Smooth muscle cell (in vitro differentiated cells): Measurements from ENCODE around the gene SETBP1. TPM values are rescaled to one million over a fixed set of nuclear protein-coding genes. Genes with fewer than 3 reads are reported as not detected.

Source experiments
- DNase-seq: peaks from one replicate; lab custom pipeline; 2025; ENCODE audit not compliant: unreplicated experiment; lab: John Stamatoyannopoulos, UW
- H2AFZ ChIP-seq: fragments of 200-600 bp; sonication (generic); 2 replicates; pipeline ENCODE4 v1.6.0; 2016; ENCODE audit warnings: antibody characterized with exemption, low read depth, mild to moderate bottlenecking
- H3F3A ChIP-seq: fragments of 200-600 bp; sonication (generic); 2 replicates; pipeline ENCODE4 v1.6.0; 2017; ENCODE audit warnings: antibody characterized with exemption, low read depth
- H3K27ac ChIP-seq: fragments of 200-600 bp; sonication (generic); 2 replicates; pipeline ENCODE4 v1.5.1; 2016; ENCODE audit warnings: low read depth, mild to moderate bottlenecking
- H3K27me3 ChIP-seq: fragments of 200-600 bp; sonication (generic); 2 replicates; pipeline ENCODE4 v1.6.1; 2016; ENCODE audit warnings: low read depth, mild to moderate bottlenecking
- H3K36me3 ChIP-seq: fragments of 200-600 bp; sonication (generic); 2 replicates; pipeline ENCODE4 v1.5.1; 2016; ENCODE audit warnings: low read depth
- H3K4me1 ChIP-seq: fragments of 200-600 bp; sonication (generic); 2 replicates; pipeline ENCODE4 v1.5.1; 2016; ENCODE audit warnings: low read depth
- H3K4me2 ChIP-seq: fragments of 200-600 bp; sonication (generic); 2 replicates; pipeline ENCODE4 v1.6.0; 2016; ENCODE audit warnings: mild to moderate bottlenecking
- H3K4me3 ChIP-seq: fragments of 200-600 bp; sonication (generic); 2 replicates; pipeline ENCODE4 v1.5.1; 2016; ENCODE audit warnings: mild to moderate bottlenecking
- H3K79me2 ChIP-seq: fragments of 200-600 bp; sonication (generic); 2 replicates; pipeline ENCODE4 v1.6.0; 2016; ENCODE audit warnings: low read depth, mild to moderate bottlenecking
- H3K9ac ChIP-seq: fragments of 200-600 bp; sonication (generic); 2 replicates; pipeline ENCODE4 v1.6.0; 2016; ENCODE audit warnings: low read depth
- H3K9me3 ChIP-seq: fragments of 200-600 bp; sonication (generic); replicated peaks from 2 replicates; pipeline ENCODE4 v1.5.1; 2016; ENCODE audit warnings: low read depth
- H4K20me1 ChIP-seq: fragments of 200-600 bp; sonication (generic); 2 replicates; pipeline ENCODE4 v1.6.0; 2016; ENCODE audit warnings: low read depth
- WGBS: methylation state at CpG from one replicate; pipeline ENCODE4 v1.1.7; 2016; ENCODE audit warnings: low lambda C conversion rate; 5-methylcytosine and 5-hydroxymethylcytosine counted together
- polyA plus RNA-seq: library from polyadenylated mRNA; unstranded; fragments of >200 nt; fragmentation: Nextera tagmentation; extraction: Ambion mirVana; gene quantifications from 2 replicates; pipeline ENCODE4 v1.2.1, GENCODE V29; 2016
- total RNA-seq: library from RNA; depleted of rRNA; stranded (reverse); fragments of >200 nt; gene quantifications from 2 replicates; pipeline ENCODE4 v1.2.3, GENCODE V29; 2014
- TF ChIP-seq, protein P1 (sequence below): fragments of 200-600 bp; sonication (generic); IDR thresholded peaks from 2 replicates; pipeline ENCODE4 v1.5.1; 2017; ENCODE audit warnings: borderline replicate concordance, mild to moderate bottlenecking, antibody characterized with exemption; ENCODE audit not compliant: insufficient read depth, poor library complexity, severe bottlenecking

Gene SETBP1
- total and polyA plus RNA-seq, 2 experiments from 2014 or later, result 6.1 to 17.7 TPM

DNA sequence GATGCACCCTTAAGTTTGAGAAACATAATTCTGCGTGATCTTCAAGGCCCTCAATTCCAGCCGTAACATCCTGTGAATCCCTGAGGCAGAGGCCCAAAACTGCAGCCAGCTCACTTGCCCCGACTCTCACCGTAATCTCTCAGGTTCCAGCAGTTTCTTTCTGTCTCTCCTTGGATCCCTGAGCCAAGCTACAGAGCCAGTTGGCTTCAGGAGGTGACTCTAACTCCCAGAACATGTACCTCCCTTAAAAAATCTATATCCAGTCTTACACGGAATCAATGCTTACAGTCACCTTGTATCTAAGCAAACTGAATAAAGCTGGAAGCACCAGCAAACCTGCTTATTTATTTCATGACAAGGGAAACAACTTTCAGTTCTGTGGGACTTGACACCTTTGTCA is 300.4 kb downstream of the SETBP1 start:
- H3K4me1 ChIP-seq, result no peaks in the 10 kb centered on the region
- no peak overlapping the region for H3K4me2 ChIP-seq
- no peak overlapping the region for H3K4me3 ChIP-seq
- H3K9me3 ChIP-seq, result no peaks in the 10 kb centered on the region
- no peak overlapping the region for H3K27ac ChIP-seq
- H2AFZ ChIP-seq, result no peak overlapping the region
- 90% methylated on average over 5 of the region's 5 CpGs for WGBS
- H3K27me3 ChIP-seq, result no peaks in the 10 kb centered on the region
- no peak overlapping the region for H3K9ac ChIP-seq
- TF ChIP-seq, protein P1, sequence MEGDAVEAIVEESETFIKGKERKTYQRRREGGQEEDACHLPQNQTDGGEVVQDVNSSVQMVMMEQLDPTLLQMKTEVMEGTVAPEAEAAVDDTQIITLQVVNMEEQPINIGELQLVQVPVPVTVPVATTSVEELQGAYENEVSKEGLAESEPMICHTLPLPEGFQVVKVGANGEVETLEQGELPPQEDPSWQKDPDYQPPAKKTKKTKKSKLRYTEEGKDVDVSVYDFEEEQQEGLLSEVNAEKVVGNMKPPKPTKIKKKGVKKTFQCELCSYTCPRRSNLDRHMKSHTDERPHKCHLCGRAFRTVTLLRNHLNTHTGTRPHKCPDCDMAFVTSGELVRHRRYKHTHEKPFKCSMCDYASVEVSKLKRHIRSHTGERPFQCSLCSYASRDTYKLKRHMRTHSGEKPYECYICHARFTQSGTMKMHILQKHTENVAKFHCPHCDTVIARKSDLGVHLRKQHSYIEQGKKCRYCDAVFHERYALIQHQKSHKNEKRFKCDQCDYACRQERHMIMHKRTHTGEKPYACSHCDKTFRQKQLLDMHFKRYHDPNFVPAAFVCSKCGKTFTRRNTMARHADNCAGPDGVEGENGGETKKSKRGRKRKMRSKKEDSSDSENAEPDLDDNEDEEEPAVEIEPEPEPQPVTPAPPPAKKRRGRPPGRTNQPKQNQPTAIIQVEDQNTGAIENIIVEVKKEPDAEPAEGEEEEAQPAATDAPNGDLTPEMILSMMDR, result no peak
- peaks cover 12% of the 10 kb centered on the region for H4K20me1 ChIP-seq
- no peaks in the 10 kb centered on the region for H3F3A ChIP-seq
- no peaks in the 10 kb centered on the region for H3K79me2 ChIP-seq
- no peak for DNase-seq
- H3K36me3 ChIP-seq, result no peaks in the 10 kb centered on the region

DNA sequence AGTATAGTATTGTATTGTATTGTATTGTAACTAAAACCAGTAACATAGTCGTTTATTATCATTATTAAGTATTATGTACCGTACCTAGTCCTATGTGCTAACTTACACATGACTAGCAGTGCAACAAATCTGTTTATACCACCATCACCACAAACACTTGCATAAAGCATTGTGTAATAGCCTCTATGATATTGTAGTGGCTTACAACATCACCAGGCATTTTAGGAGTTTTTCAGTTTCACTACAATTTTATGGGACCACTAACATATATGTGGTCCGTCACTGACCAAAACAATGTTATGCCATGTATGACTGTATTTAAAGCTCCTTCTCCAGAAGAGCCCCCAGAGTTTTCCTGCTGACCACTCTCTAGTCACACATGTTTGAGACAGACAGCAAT is 306.2 kb downstream of the SETBP1 start:
- no peak for DNase-seq
- no peak overlapping the region for H3K9ac ChIP-seq
- no peaks in the 10 kb centered on the region for H3K27me3 ChIP-seq
- H3K4me1 ChIP-seq, result no peaks in the 10 kb centered on the region
- peaks cover 7% of the 10 kb centered on the region for H4K20me1 ChIP-seq
- TF ChIP-seq, protein P1, result no peak
- H3F3A ChIP-seq, result no peaks in the 10 kb centered on the region
- no peak overlapping the region for H2AFZ ChIP-seq
- WGBS, result 83% methylated on average over 3 of the region's 3 CpGs
- H3K4me3 ChIP-seq, result no peak overlapping the region
- H3K36me3 ChIP-seq, result no peaks in the 10 kb centered on the region
- no peak overlapping the region for H3K27ac ChIP-seq
- no peak overlapping the region for H3K4me2 ChIP-seq
- H3K9me3 ChIP-seq, result no peaks in the 10 kb centered on the region
- H3K79me2 ChIP-seq, result no peaks in the 10 kb centered on the region

DNA sequence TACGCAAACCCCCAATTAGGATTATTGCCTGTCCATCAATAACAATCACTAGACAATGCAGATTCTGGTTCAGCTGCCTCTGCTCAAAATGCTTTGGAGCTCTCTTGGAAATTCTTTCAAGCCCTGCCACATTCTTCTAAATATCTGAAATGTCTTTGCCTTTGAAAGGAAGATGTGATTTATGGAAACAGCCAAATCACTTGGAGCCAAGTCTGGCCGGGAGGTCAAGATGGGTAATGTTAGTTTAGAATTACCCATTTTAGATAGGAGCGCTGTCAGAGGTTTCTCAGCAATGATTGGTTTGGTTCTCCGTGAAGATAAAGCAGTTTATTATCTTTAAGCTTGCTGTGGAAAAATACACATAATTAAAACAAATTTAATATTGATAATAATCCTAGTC is 306.7 kb downstream of the SETBP1 start:
- no peaks in the 10 kb centered on the region for H3K9me3 ChIP-seq
- peaks cover 7% of the 10 kb centered on the region for H4K20me1 ChIP-seq
- H3K27me3 ChIP-seq, result no peaks in the 10 kb centered on the region
- no peaks in the 10 kb centered on the region for H3K36me3 ChIP-seq
- H3K27ac ChIP-seq, result no peak overlapping the region
- H3K4me1 ChIP-seq, result no peaks in the 10 kb centered on the region
- TF ChIP-seq, protein P1, result no peak
- H2AFZ ChIP-seq, result no peak overlapping the region
- H3F3A ChIP-seq, result no peaks in the 10 kb centered on the region
- no peak overlapping the region for H3K4me3 ChIP-seq
- DNase-seq, result no peak
- H3K9ac ChIP-seq, result no peak overlapping the region
- H3K4me2 ChIP-seq, result no peak overlapping the region
- 64% methylated on average over 4 of the region's 4 CpGs for whole genome bisulfite sequencing
- no peaks in the 10 kb centered on the region for H3K79me2 ChIP-seq

DNA sequence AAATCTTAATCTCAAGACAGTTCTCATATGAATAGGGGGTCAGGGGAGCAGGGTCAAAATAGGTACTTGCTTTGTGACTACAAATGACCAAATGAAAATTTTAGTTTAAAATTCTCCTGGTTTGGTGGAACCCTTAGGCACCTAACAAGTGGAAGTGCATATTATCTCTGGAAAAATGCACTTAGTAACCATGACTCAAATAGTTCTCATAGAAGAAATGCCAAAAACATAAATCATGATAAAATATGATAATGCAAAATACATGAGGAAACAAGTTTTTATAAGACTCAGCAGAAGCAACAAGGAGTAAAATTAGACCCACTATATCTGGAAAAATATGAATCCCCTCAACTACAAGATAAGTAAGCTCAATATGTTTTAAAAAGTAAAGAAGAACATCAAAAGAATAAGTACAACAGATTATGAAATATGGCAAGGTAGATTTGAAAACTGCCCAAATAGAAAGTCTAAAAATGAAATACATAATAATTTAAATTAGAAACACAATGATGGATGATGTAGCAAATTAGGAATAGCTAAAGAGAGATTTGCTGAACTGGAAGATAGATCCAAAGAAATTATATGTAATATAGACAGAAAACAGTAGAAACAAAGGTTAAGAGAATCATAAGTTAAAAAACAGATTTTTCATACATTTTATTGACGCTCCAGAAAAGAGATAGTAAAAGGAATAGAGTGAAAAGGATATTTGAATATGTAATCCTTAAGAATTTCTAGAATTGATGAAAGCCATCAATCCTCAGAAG is 308.3 kb downstream of the SETBP1 start:
- no peak overlapping the region for H3K9ac ChIP-seq
- no peak for DNase-seq
- no peaks in the 10 kb centered on the region for H3K4me1 ChIP-seq
- H3K79me2 ChIP-seq, result no peaks in the 10 kb centered on the region
- no peak overlapping the region for H3K4me2 ChIP-seq
- H2AFZ ChIP-seq, result no peak overlapping the region
- H3F3A ChIP-seq, result no peaks in the 10 kb centered on the region
- H4K20me1 ChIP-seq, result no peaks in the 10 kb centered on the region
- H3K4me3 ChIP-seq, result no peak overlapping the region
- no peaks in the 10 kb centered on the region for H3K9me3 ChIP-seq
- H3K27ac ChIP-seq, result peak overlapping the region; percentile 11
- 100% methylated on average over 1 of the region's 1 CpG for WGBS
- H3K36me3 ChIP-seq, result no peaks in the 10 kb centered on the region
- TF ChIP-seq, protein P1, result no peak
- H3K27me3 ChIP-seq, result no peaks in the 10 kb centered on the region
